Islet of Langerhans (tissue), 1 donor: ENCODE data around the gene PHC2.

Experiments
- FAIRE-seq: peaks from one replicate; lab custom pipeline; 2011; peaks lifted over from hg19 to GRCh38; lab: Jason Lieb, UNC

PHC2 gene

GRCh38 chr1:33289858-33290154, 141.1 kb downstream of the PHC2 start:
- no peak for FAIRE-seq

GRCh38 chr1:33288976-33289857, 141.7 kb downstream of the PHC2 start:
- no peak for FAIRE-seq

- no peak for FAIRE-seq
These were observed 143.6 kb downstream of the PHC2 start for GRCh38 chr1:33287317-33287716.

GRCh38 chr1:33286451-33287185, 144.3 kb downstream of the PHC2 start:
- no peak for FAIRE-seq

- FAIRE-seq: no peak
These were observed 146.8 kb downstream of the PHC2 start for GRCh38 chr1:33284049-33284448.

GRCh38 chr1:33282791-33283190, 148.1 kb downstream of the PHC2 start:
- FAIRE-seq: no peak

GRCh38 chr1:33281554-33282303, 149.2 kb downstream of the PHC2 start:
- no peak for FAIRE-seq

- no peak for FAIRE-seq
These were observed 150.7 kb downstream of the PHC2 start for GRCh38 chr1:33280091-33280661.

- no peak for FAIRE-seq
These were observed 153.3 kb downstream of the PHC2 start for GRCh38 chr1:33277488-33278084.

- FAIRE-seq: no peak
These were observed 154.2 kb downstream of the PHC2 start for GRCh38 chr1:33276573-33277298.

GRCh38 chr1:33275706-33276572, 155.0 kb downstream of the PHC2 start:
- no peak for FAIRE-seq

- no peak for FAIRE-seq
These were observed 155.7 kb downstream of the PHC2 start for GRCh38 chr1:33275195-33275594.

GRCh38 chr1:33274446-33274845, 156.4 kb downstream of the PHC2 start:
- FAIRE-seq: no peak

- FAIRE-seq: no peak
These were observed 156.9 kb downstream of the PHC2 start for GRCh38 chr1:33273961-33274371.
